ENCODE results near the gene DHRSX. TPM values are rescaled to one million over a fixed set of nuclear protein-coding genes. Genes with fewer than 3 reads are reported as not detected.

Gene DHRSX
- total and polyA plus RNA-seq, 7 donors: 12.5 to 25.2 (median 16.1) TPM

DNA sequence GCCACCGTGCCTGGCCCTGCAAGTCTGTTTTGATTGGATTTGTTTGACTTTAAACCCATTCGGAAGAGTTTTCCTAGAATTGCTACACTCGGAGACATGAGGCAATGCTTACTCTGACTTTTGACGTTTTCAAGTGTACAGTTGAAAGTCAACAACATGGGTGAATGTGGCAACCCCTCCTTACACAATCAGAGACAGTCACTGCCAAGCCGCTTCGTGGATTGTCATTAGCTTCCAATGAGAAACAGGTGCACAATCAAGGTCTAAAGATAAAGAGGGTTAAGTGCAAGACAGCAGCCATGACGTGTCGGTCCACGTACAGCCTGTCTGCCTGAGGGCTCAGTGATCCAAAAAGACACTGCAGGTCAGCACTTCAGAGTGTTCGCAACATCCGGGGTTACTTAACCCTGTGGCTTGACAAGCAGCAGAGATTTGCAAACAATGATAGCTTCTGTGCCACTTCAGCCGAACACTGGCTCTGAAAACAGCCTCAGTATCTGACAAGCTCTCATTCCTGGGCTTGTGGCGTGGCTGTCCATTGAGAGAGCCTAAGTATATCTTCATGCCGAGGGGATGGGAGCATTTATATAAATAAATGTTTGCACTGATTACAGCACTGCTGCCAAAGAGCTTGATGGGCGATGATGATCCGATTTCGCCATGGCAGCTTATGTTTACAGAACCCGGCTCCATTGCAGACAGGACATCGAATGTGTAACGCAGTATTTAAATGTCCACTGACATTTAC is 180.0 kb downstream of the DHRSX start:
- intact Hi-C loops (cut with DNase I): loop anchor here (5.0 to 10.0 kb wide), 4 partner anchors 287 to 1494 kb away; partner anchors contain the start of genes AKAP17A and CD99
- DNase-seq: no peak
- no peaks in the 10 kb centered on the region for H3K27me3 ChIP-seq
- H3K27ac ChIP-seq: no peak overlapping the region
- 69 to 79% methylated on average over 20 of the region's 20 CpGs for WGBS, 2 donors
- no peaks in the 10 kb centered on the region for H3K36me3 ChIP-seq
- TF ChIP-seq POLR2AphosphoS5 (IDR thresholded peaks at IDR 0.05): peak in 1 of 4 donors; percentile 20
- TF ChIP-seq EP300 (IDR thresholded peaks at IDR 0.05): no peak
- H3K4me1 ChIP-seq: peaks cover 0 to 13% (median 9%) of the 10 kb centered on the region in 4 donors
- no peak overlapping the region for H3K4me3 ChIP-seq
- no peaks in the 10 kb centered on the region for H3K9me3 ChIP-seq

DNA sequence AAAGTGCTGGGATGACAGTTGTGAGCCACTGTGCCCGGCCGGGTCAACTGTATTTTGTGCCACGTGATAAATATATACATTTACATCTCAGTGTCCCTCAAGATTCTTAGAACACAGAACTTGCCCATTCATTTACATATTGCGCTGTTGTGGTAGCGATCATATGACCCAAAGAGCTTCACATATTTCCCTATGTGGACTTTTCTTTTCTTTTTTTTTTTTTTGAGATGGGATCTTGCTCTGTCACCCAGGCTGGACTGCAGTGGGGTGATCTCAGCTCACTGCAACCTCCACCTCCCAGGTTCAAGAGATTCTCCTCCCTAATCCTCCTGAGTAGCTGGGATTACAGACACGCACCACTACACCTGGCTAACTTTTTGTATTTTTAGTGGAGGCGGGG is 180.7 kb downstream of the DHRSX start:
- no peak for TF ChIP-seq EP300 (IDR thresholded peaks at IDR 0.05)
- TF ChIP-seq POLR2AphosphoS5 (IDR thresholded peaks at IDR 0.05): no peak
- TF ChIP-seq, protein P1, sequence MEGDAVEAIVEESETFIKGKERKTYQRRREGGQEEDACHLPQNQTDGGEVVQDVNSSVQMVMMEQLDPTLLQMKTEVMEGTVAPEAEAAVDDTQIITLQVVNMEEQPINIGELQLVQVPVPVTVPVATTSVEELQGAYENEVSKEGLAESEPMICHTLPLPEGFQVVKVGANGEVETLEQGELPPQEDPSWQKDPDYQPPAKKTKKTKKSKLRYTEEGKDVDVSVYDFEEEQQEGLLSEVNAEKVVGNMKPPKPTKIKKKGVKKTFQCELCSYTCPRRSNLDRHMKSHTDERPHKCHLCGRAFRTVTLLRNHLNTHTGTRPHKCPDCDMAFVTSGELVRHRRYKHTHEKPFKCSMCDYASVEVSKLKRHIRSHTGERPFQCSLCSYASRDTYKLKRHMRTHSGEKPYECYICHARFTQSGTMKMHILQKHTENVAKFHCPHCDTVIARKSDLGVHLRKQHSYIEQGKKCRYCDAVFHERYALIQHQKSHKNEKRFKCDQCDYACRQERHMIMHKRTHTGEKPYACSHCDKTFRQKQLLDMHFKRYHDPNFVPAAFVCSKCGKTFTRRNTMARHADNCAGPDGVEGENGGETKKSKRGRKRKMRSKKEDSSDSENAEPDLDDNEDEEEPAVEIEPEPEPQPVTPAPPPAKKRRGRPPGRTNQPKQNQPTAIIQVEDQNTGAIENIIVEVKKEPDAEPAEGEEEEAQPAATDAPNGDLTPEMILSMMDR (IDR thresholded peaks at IDR 0.05): no peak
- no peak for TF ChIP-seq POLR2A (IDR thresholded peaks at IDR 0.05)
- no peaks in the 10 kb centered on the region for H3K9me3 ChIP-seq
- H3K27me3 ChIP-seq: no peaks in the 10 kb centered on the region
- H3K4me1 ChIP-seq: peaks cover 0 to 13% (median 9%) of the 10 kb centered on the region in 4 donors
- 97% methylated on average over 7 of the region's 7 CpGs for WGBS, 2 donors
- H3K36me3 ChIP-seq: no peaks in the 10 kb centered on the region
- no peak for DNase-seq
- no peak overlapping the region for H3K4me3 ChIP-seq
- no peak overlapping the region for H3K27ac ChIP-seq
- intact Hi-C loops (cut with DNase I): loop anchor here (5.0 to 10.0 kb wide), 4 partner anchors 287 to 1495 kb away; partner anchors contain the start of genes AKAP17A and CD99

DNA sequence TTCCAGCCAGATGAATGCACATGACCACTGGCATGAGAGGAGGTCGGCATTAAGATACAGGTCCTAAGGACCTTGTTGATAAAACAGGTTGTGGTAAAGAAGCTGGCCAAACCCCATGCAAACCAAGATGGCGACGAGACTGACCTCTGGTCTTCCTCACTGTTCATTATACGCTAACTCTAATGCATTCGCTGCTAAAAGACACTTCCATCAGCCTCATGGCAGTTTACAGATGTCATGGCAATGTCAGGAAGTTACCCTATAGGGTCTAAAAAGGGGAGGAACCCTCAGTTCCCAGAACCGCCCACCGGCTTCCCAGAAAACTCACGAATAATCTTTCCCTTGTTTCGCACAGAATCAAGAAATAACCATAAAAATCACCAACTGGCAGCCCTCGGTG is 182.4 kb downstream of the DHRSX start:
- WGBS, 2 donors: 94 to 97% methylated on average over 10 of the region's 10 CpGs
- intact Hi-C loops (cut with DNase I): no loop called here
- H3K36me3 ChIP-seq: no peaks in the 10 kb centered on the region
- TF ChIP-seq, protein P1 (IDR thresholded peaks at IDR 0.05): no peak
- TF ChIP-seq POLR2AphosphoS5 (IDR thresholded peaks at IDR 0.05) (no peak), POLR2A (IDR thresholded peaks at IDR 0.05) (no peak)
- no peak overlapping the region for H3K27ac ChIP-seq
- DNase-seq: no peak
- H3K4me1 ChIP-seq: peaks cover 0 to 13% (median 3%) of the 10 kb centered on the region in 4 donors
- no peaks in the 10 kb centered on the region for H3K9me3 ChIP-seq
- H3K4me3 ChIP-seq: no peak overlapping the region
- H3K27me3 ChIP-seq: no peaks in the 10 kb centered on the region

DNA sequence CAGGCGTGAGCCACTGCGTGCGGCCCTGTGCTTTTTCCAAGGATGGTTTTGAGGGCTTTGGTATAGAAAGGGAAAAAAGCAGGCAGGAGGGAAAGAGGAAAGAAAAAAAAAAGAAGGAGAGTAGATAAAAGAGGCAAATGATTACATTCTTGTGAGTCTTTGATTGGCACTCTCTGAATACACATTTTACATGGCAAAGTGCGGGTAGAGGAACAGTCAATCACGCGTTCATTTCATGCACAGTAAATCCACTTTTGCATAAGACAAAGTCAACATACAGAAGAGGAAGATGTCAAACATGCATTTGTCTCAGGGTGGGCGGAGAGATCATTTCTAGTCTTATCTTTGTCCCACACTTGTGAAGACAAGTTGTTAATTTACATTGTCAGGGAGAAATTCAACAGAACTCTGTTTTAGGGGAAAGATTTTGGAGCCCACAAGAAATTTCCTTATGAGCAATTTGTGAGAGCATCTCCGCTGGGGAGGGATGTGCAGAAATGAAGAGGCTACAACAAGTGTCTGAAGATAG is 183.2 kb downstream of the DHRSX start:
- no peak overlapping the region for H3K27ac ChIP-seq
- H3K9me3 ChIP-seq: no peaks in the 10 kb centered on the region
- peaks cover 0 to 13% (median 3%) of the 10 kb centered on the region in 4 donors for H3K4me1 ChIP-seq
- no peaks in the 10 kb centered on the region for H3K27me3 ChIP-seq
- intact Hi-C loops (cut with DNase I): no loop called here
- no peak overlapping the region for H3K4me3 ChIP-seq
- WGBS, 2 donors: 77 to 94% methylated on average over 8 of the region's 8 CpGs
- TF ChIP-seq POLR2AphosphoS5 (IDR thresholded peaks at IDR 0.05): no peak
- TF ChIP-seq EP300 (IDR thresholded peaks at IDR 0.05): no peak
- TF ChIP-seq POLR2A (IDR thresholded peaks at IDR 0.05): no peak
- TF ChIP-seq, protein P1 (IDR thresholded peaks at IDR 0.05): no peak
- DNase-seq: no peak
- H3K36me3 ChIP-seq: no peaks in the 10 kb centered on the region

DNA sequence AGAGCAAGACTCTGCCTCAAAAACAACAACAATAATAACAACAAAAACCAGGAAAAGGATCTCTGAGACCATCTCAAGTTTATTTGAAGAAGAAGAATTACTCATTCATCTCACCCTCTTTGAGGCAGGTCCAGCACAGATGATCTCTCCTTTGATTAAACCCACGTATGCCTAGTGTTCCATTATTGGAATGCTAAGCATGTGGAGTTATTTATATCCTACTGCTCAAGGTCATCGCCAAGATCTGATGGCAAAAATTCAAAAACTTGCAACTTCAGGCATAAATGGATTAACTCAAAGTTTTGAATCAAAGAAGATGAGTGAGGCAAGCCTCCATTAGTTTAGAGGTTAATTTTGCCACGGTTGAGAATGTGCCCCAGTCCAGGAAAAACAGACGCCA is 184.2 kb downstream of the DHRSX start:
- intact Hi-C loops (cut with DNase I): no loop called here
- 86 to 94% methylated on average over 4 of the region's 4 CpGs for WGBS, 2 donors
- no peak for DNase-seq
- no peak overlapping the region for H3K4me3 ChIP-seq
- H3K27ac ChIP-seq: no peak overlapping the region
- H3K4me1 ChIP-seq: peaks cover 0 to 13% (median 3%) of the 10 kb centered on the region in 4 donors
- TF ChIP-seq, protein P1 (IDR thresholded peaks at IDR 0.05): no peak
- TF ChIP-seq POLR2A (IDR thresholded peaks at IDR 0.05) (no peak), POLR2AphosphoS5 (IDR thresholded peaks at IDR 0.05) (no peak), EP300 (IDR thresholded peaks at IDR 0.05) (no peak)
- no peaks in the 10 kb centered on the region for H3K36me3 ChIP-seq
- H3K9me3 ChIP-seq: no peaks in the 10 kb centered on the region
- H3K27me3 ChIP-seq: no peaks in the 10 kb centered on the region
